SK-N-SH (cell line): Measurements from ENCODE around the gene ABR. TPM values are rescaled to one million over a fixed set of nuclear protein-coding genes. Genes with fewer than 3 reads are reported as not detected.

ENCODE experiments used
- CTCF ChIA-PET: fragments of 300-600, 350-600 bp; formaldehyde crosslinking; extraction: SDS; loops from one replicate; lab custom pipeline; 2021; lab: Yijun Ruan, JAX
- POLR2A ChIA-PET: fragments of 350-600 bp; sonication (Branson Sonifier 250); formaldehyde crosslinking; extraction: SDS; loops from one replicate; lab custom pipeline; 2020; ENCODE audit warnings: antibody characterized with exemption, inconsistent platforms; lab: Yijun Ruan, JAX
- DNase-seq: peaks from one replicate; pipeline ENCODE4 v3.0.0; 2012
- H2AFZ ChIP-seq: fragments of 200-600 bp; sonication (generic); 2 replicates; pipeline ENCODE4 v1.8.1; 2016; ENCODE audit warnings: antibody characterized with exemption, mild to moderate bottlenecking, low read depth
- H3F3A ChIP-seq: fragments of 200-600 bp; sonication (generic); replicated peaks from 2 replicates; pipeline ENCODE3; 2016; ENCODE audit warnings: antibody characterized with exemption, mild to moderate bottlenecking; ENCODE audit not compliant: insufficient read depth
- H3K27ac ChIP-seq, 2 experiments: fragments of 200-500 bp in 1 of 2; fragments of 200-600 bp in 1 of 2; sonication (Bioruptor generic) in 1 of 2; sonication (generic), shearing (Covaris generic) in 1 of 2; 2 replicates each; pipeline versions ENCODE4 v1.5.1 to v1.6.1; 2014 to 2016; ENCODE audit warnings: low read depth in 2 of 2, inconsistent platforms in 1 of 2, low read length in 1 of 2, mild to moderate bottlenecking in 1 of 2, mixed read lengths in 1 of 2
- H3K27me3 ChIP-seq: fragments of 200-600 bp; sonication (generic), shearing (Covaris generic); 2 replicates; pipeline ENCODE4 v1.6.1; 2016; ENCODE audit warnings: mixed run types; ENCODE audit not compliant: insufficient read depth
- H3K36me3 ChIP-seq, 2 experiments: fragments of 200-500 bp in 1 of 2; fragments of 200-600 bp in 1 of 2; sonication (Bioruptor generic) in 1 of 2; sonication (generic) in 1 of 2; replicated peaks in 1 of 2; 2 replicates each; pipeline versions ENCODE3 to v1.5.1; 2014 to 2016; ENCODE audit warnings: low read length in 1 of 2, mild to moderate bottlenecking in 1 of 2; ENCODE audit not compliant: insufficient read depth in 2 of 2, control insufficient read depth in 1 of 2
- H3K4me1 ChIP-seq, 2 experiments: fragments of 200-500 bp in 1 of 2; fragments of 200-600 bp in 1 of 2; sonication (Bioruptor generic) in 1 of 2; sonication (generic), shearing (Covaris generic) in 1 of 2; 2 replicates each; pipeline versions ENCODE4 v1.5.1 to v1.6.1; 2014 to 2016; ENCODE audit warnings: low read depth in 1 of 2, low read length in 1 of 2, mixed run types in 1 of 2; ENCODE audit not compliant: insufficient read depth in 2 of 2, control insufficient read depth in 1 of 2
- H3K4me2 ChIP-seq: fragments of 200-600 bp; sonication (generic), shearing (Covaris generic); 2 replicates; pipeline ENCODE4 v1.6.1; 2017; ENCODE audit warnings: mixed run types
- H3K4me3 ChIP-seq, 2 experiments: fragments of 200-500 bp in 1 of 2; fragments of 200-600 bp in 1 of 2; sonication (Bioruptor generic) in 1 of 2; sonication (generic), shearing (Covaris generic) in 1 of 2; 2 replicates each; pipeline versions ENCODE4 v1.5.1 to v1.8.1; 2014 to 2016; ENCODE audit warnings: low read depth in 2 of 2, inconsistent platforms in 1 of 2, low read length in 1 of 2, mild to moderate bottlenecking in 1 of 2, mixed read lengths in 1 of 2, moderate library complexity in 1 of 2
- H3K79me2 ChIP-seq: fragments of 200-600 bp; sonication (generic); 2 replicates; pipeline ENCODE4 v1.8.1; 2017; ENCODE audit warnings: mild to moderate bottlenecking; ENCODE audit not compliant: insufficient read depth
- H3K9ac ChIP-seq: fragments of 200-600 bp; sonication (generic); 2 replicates; pipeline ENCODE4 v1.6.1; 2017; ENCODE audit warnings: mixed run types
- H3K9me2 ChIP-seq: fragments of 200-600 bp; sonication (generic); 2 replicates; pipeline ENCODE4 v1.6.1; 2017; ENCODE audit warnings: mixed run types
- H3K9me3 ChIP-seq: fragments of 200-600 bp; sonication (generic); 2 replicates; pipeline ENCODE4 v1.6.1; 2017; ENCODE audit warnings: mixed run types, mild to moderate bottlenecking, moderate library complexity
- H4K20me1 ChIP-seq: fragments of 200-600 bp; sonication (generic); 2 replicates; pipeline ENCODE4 v1.6.1; 2017; ENCODE audit warnings: mild to moderate bottlenecking, mixed run types; ENCODE audit not compliant: insufficient read depth
- EZH2phosphoT487 ChIP-seq: fragments of 200-600 bp; sonication (generic); IDR thresholded peaks from 2 replicates; pipeline ENCODE4 v1.6.1; 2017; ENCODE audit warnings: low read depth, mixed run types, mild to moderate bottlenecking, antibody characterized with exemption, moderate library complexity, borderline replicate concordance
- FOXJ3 ChIP-seq: sonication (generic); formaldehyde crosslinking; IDR thresholded peaks from 2 replicates; pipeline ENCODE4 v1.5.1; 2020; ENCODE audit warnings: mild to moderate bottlenecking, missing genetic modification reagents
- GATA2 ChIP-seq: sonication (generic); formaldehyde crosslinking; IDR thresholded peaks from 2 replicates; pipeline ENCODE4 v1.5.0; 2020; ENCODE audit warnings: mild to moderate bottlenecking, missing genetic modification reagents
- MXI1 ChIP-seq: IDR thresholded peaks from 2 replicates; pipeline ENCODE4 v1.6.1; 2012; ENCODE audit warnings: mild to moderate bottlenecking, low read depth, low read length, improper control_type of control experiment
- NRF1 ChIP-seq: IDR thresholded peaks from 2 replicates; pipeline ENCODE4 v1.6.1; 2012; ENCODE audit warnings: low read depth, mild to moderate bottlenecking, low read length
- PBX3 ChIP-seq: IDR thresholded peaks from 2 replicates; pipeline ENCODE4; 2012
- RAD21 ChIP-seq: IDR thresholded peaks from 2 replicates; pipeline ENCODE4 v1.6.1; 2012; ENCODE audit warnings: mild to moderate bottlenecking, low read length
- RCOR1 ChIP-seq: fragments of 150-350 bp; IDR thresholded peaks from 2 replicates; pipeline ENCODE4 v1.6.1; 2017; ENCODE audit warnings: antibody characterized with exemption, low read length
- REST ChIP-seq: IDR thresholded peaks from 2 replicates; pipeline ENCODE4 v1.6.1; 2012; ENCODE audit warnings: mild to moderate bottlenecking, low read depth, low read length, moderate library complexity
- RXRA ChIP-seq: IDR thresholded peaks from 2 replicates; pipeline ENCODE4 v1.4.0; 2012; ENCODE audit warnings: low read depth, mild to moderate bottlenecking, borderline replicate concordance
- SIN3A ChIP-seq: IDR thresholded peaks from 2 replicates; pipeline ENCODE4 v1.6.1; 2012; ENCODE audit warnings: low read depth, mild to moderate bottlenecking, low read length, moderate library complexity, borderline replicate concordance
- TCF12 ChIP-seq: IDR thresholded peaks from 2 replicates; pipeline ENCODE4 v1.4.0; 2012
- TEAD4 ChIP-seq: IDR thresholded peaks from 2 replicates; pipeline ENCODE4 v1.4.0; 2012; ENCODE audit warnings: mild to moderate bottlenecking, borderline replicate concordance; ENCODE audit not compliant: insufficient read depth
- USF2 ChIP-seq: fragments of 150-350 bp; IDR thresholded peaks from 2 replicates; pipeline ENCODE4 v1.6.1; 2017; ENCODE audit warnings: antibody characterized with exemption, low read length, low read depth, borderline replicate concordance
- YY1 ChIP-seq: IDR thresholded peaks from 2 replicates; pipeline ENCODE4 v1.4.0; 2012; ENCODE audit warnings: low read depth, mild to moderate bottlenecking
- WGBS: methylation state at CpG from one replicate; pipeline ENCODE4 v1.1.6; 2017; ENCODE audit warnings: low lambda C conversion rate; 5-methylcytosine and 5-hydroxymethylcytosine counted together
- polyA plus RNA-seq, 3 experiments: library from polyadenylated mRNA; depleted of rRNA; stranded (reverse); fragments of >200 nt; gene quantifications; 2 replicates each; pipeline ENCODE4 v1.2.3, GENCODE V29; 2012

The ABR gene
- polyA plus RNA-seq, 1 of the 3 experiments (the other 2 are of a cell fraction) = 117 TPM

- no peak overlapping the region for H3K4me2 ChIP-seq
- no peaks in the 10 kb centered on the region for H3K9me2 ChIP-seq
- peaks cover 0 to 7% of the 10 kb centered on the region in 2 experiments; a peak in 1 of 4 replicates for H3K4me1 ChIP-seq
- no peaks in the 10 kb centered on the region for H3F3A ChIP-seq
- H3K79me2 ChIP-seq = no peaks in the 10 kb centered on the region
- no peak overlapping the region for H3K4me3 ChIP-seq
- no peaks in the 10 kb centered on the region for H4K20me1 ChIP-seq
- DNase-seq = no peak
- no peak overlapping the region for H3K27ac ChIP-seq
- H2AFZ ChIP-seq = no peak overlapping the region
- ChIA-PET CTCF (interaction anchor here (0.6 to 11.1 kb wide), 8 partner anchors 10 to 131 kb away, joined by 3 to 248 read pairs (median 14); no protein-coding TSS in a partner anchor), POLR2A (no interaction called here)
- TF ChIP-seq EZH2phosphoT487 (no peak), RAD21 (no peak), MXI1 (no peak), GATA2 (CRISPR knock-in tag) (no peak), FOXJ3 (CRISPR knock-in tag) (no peak), REST (no peak), USF2 (no peak), TEAD4 (no peak), RXRA (no peak), TCF12 (no peak), SIN3A (no peak), YY1 (no peak), RCOR1 (no peak), NRF1 (no peak), PBX3 (no peak)
- H3K9ac ChIP-seq = no peak overlapping the region
- H3K9me3 ChIP-seq = no peaks in the 10 kb centered on the region
- no peaks in the 10 kb centered on the region; the same call in 1 of the 2 replicates for H3K27me3 ChIP-seq
- H3K36me3 ChIP-seq = no peaks in the 10 kb centered on the region
- 75% methylated on average over 20 of the region's 20 CpGs for WGBS
These were observed 9.2 kb upstream of the ABR start for GRCh38 chr17:1188812-1189504.
